Panc1 (cell line): ENCODE measurements around the gene NOTCH1. TPM values are rescaled to one million over a fixed set of nuclear protein-coding genes. Genes with fewer than 3 reads are reported as not detected.

ENCODE experiments used
- ATAC-seq: fragments of 200-7000 bp; cut with Tn5 transposase; 2 replicates; pipeline ENCODE4 v1.9.1; 2020; ENCODE audit warnings: mild to moderate bottlenecking, moderate library complexity
- BruUV-seq: library from RNA; stranded (reverse); fragments of 400-500 nt; replicated peaks from 2 replicates; lab custom pipeline; 2021; lab: Mats Ljungman, UMichigan
- CTCF ChIA-PET: fragments of 300-600 bp; sonication (Branson Sonifier 250); formaldehyde crosslinking; loops from one replicate; lab custom pipeline; 2022; ENCODE audit warnings: antibody characterized with exemption; lab: Charles Lee
- POLR2A ChIA-PET: fragments of 300-600 bp; sonication (Branson Sonifier 250); formaldehyde crosslinking; loops from one replicate; lab custom pipeline; 2022; ENCODE audit warnings: antibody characterized with exemption; lab: Charles Lee
- DNase-seq: peaks from one replicate; pipeline ENCODE4 v3.0.0-alpha.2; 2010; ENCODE audit warnings: low read depth, low spot score
- H3K27ac ChIP-seq: 2 replicates; pipeline ENCODE4 v1.5.1; 2011; ENCODE audit warnings: mild to moderate bottlenecking, low read length, inconsistent platforms
- H3K27me3 ChIP-seq: fragments of 200-500 bp; sonication (Bioruptor generic); 2 replicates; pipeline ENCODE4 v1.6.0; 2014; ENCODE audit warnings: low read length, inconsistent platforms; ENCODE audit not compliant: control insufficient read depth, insufficient read depth
- H3K36me3 ChIP-seq: fragments of 200-500 bp; sonication (Bioruptor generic); 2 replicates; pipeline ENCODE4 v1.5.1; 2014; ENCODE audit warnings: inconsistent platforms, mild to moderate bottlenecking, low read length, moderate library complexity; ENCODE audit not compliant: control insufficient read depth, insufficient read depth
- H3K4me1 ChIP-seq: 2 replicates; pipeline ENCODE4 v1.5.1; 2011; ENCODE audit warnings: inconsistent platforms, mild to moderate bottlenecking, low read length, moderate library complexity; ENCODE audit not compliant: control insufficient read depth, insufficient read depth
- H3K4me3 ChIP-seq, 2 experiments: 2 replicates each; pipeline ENCODE4 v1.5.1; 2011 to 2012; ENCODE audit warnings: low read depth in 2 of 2, low read length in 2 of 2, mild to moderate bottlenecking in 2 of 2, inconsistent platforms in 1 of 2, moderate library complexity in 1 of 2
- H3K9me3 ChIP-seq: fragments of 200-500 bp; sonication (Bioruptor generic); 2 replicates; pipeline ENCODE4 v1.5.1; 2014; ENCODE audit warnings: low read depth, mild to moderate bottlenecking, inconsistent platforms, low read length, moderate library complexity; ENCODE audit not compliant: control insufficient read depth, insufficient read depth
- CTCF ChIP-seq: fragments of 450-650 bp; IDR thresholded peaks from 2 replicates; pipeline ENCODE4 v1.5.1; 2017; ENCODE audit warnings: mild to moderate bottlenecking
- POLR2AphosphoS5 ChIP-seq: IDR thresholded peaks from 2 replicates; pipeline ENCODE4 v1.6.1; 2012; ENCODE audit warnings: mild to moderate bottlenecking, low read depth, low read length, moderate library complexity
- REST ChIP-seq, 2 experiments: IDR thresholded peaks; 2 replicates each; pipeline ENCODE4 v1.6.1; 2011 to 2012; ENCODE audit warnings: low read depth in 2 of 2, control low read depth in 1 of 2, low read length in 1 of 2, mild to moderate bottlenecking in 1 of 2, moderate library complexity in 1 of 2; ENCODE audit not compliant: insufficient read depth in 1 of 2
- SIN3A ChIP-seq: IDR thresholded peaks from 2 replicates; pipeline ENCODE4 v1.6.1; 2012; ENCODE audit warnings: low read depth, mild to moderate bottlenecking, low read length, moderate library complexity, borderline replicate concordance; ENCODE audit not compliant: insufficient read depth
- TCF7L2 ChIP-seq: IDR thresholded peaks from 2 replicates; pipeline ENCODE4 v1.6.1; 2011; ENCODE audit warnings: mild to moderate bottlenecking, low read depth, low read length, inconsistent platforms
- in situ Hi-C: cut with HindIII; loops from 2 replicates; pipeline ENCODE4 v1.10.0; 2016; ENCODE audit warnings: low sequenced_read_pairs, low pct_unique_long_range_greater_than_20kb
- intact Hi-C: fragments of 100-400 bp; cut with micrococcal nuclease; formaldehyde crosslinking; loops from one replicate; pipeline ENCODE4 v1.10.0; 2022; ENCODE audit not compliant: unreplicated experiment
- total RNA-seq: library from RNA; stranded (reverse); gene quantifications from one replicate; pipeline ENCODE4 v1.2.1, GENCODE V29; 2021; ENCODE audit not compliant: unreplicated experiment

Gene NOTCH1
- total RNA-seq, 1 experiment from 2014 or later: 13.4 TPM

- CTCF ChIA-PET: no interaction called here
- no TSS peak for BruUV-seq
Measured at GRCh38 chr9:136592666-136593065, 46.8 kb upstream of the NOTCH1 start.

GRCh38 chr9:136590821-136591752, 45.2 kb upstream of the NOTCH1 start:
- in situ Hi-C loops (no loop called here), intact Hi-C loops (no loop called here)
- H3K4me3 ChIP-seq: no peak overlapping the region
- ATAC-seq (no peak), DNase-seq (no peak)
- BruUV-seq: no TSS peak
- H3K4me1 ChIP-seq: peaks cover 6% of the 10 kb centered on the region
- no peaks in the 10 kb centered on the region for H3K36me3 ChIP-seq
- POLR2A ChIA-PET: no interaction called here
- H3K9me3 ChIP-seq: no peaks in the 10 kb centered on the region
- CTCF ChIA-PET: no interaction called here
- H3K27me3 ChIP-seq: no peaks in the 10 kb centered on the region
- H3K27ac ChIP-seq: no peak overlapping the region
- TF ChIP-seq REST (IDR thresholded peaks at IDR 0.05; ENCODE audit: insufficient read depth in 1 of 2, low read depth in 2 of 2, low read length in 1 of 2) (no peak), TCF7L2 (no peak), SIN3A (no peak), CTCF (no peak)

More at GRCh38 chr9:136592666-136593065, 46.8 kb upstream of the NOTCH1 start:
- TF ChIP-seq SIN3A: no peak
- no peak for TF ChIP-seq REST (IDR thresholded peaks at IDR 0.05; ENCODE audit: insufficient read depth in 1 of 2, low read depth in 2 of 2, low read length in 1 of 2)
- no peak for TF ChIP-seq POLR2AphosphoS5
- TF ChIP-seq CTCF: no peak
- TF ChIP-seq TCF7L2: no peak
- ATAC-seq (no peak), DNase-seq (no peak)
- no peaks in the 10 kb centered on the region for H3K36me3 ChIP-seq
- no peaks in the 10 kb centered on the region for H3K27me3 ChIP-seq
- POLR2A ChIA-PET: no interaction called here
- peaks cover 6% of the 10 kb centered on the region for H3K4me1 ChIP-seq
- intact Hi-C loops: no loop called here
- in situ Hi-C loops: no loop called here
- no peak overlapping the region for H3K4me3 ChIP-seq
- H3K27ac ChIP-seq: no peak overlapping the region
- no peaks in the 10 kb centered on the region for H3K9me3 ChIP-seq
